Liver (tissue), 9 donors: ENCODE data around the gene CES5A. TPM values are rescaled to one million over a fixed set of nuclear protein-coding genes. Genes with fewer than 3 reads are reported as not detected.

Experiments
- DNase-seq: peaks from one replicate; pipeline ENCODE4 v3.0.0-alpha.2; 2017; ENCODE audit warnings: low spot score
- H3K27ac ChIP-seq, 2 donors: one replicate each; pipeline ENCODE4 v1.7.0; 2013; ENCODE audit warnings: inconsistent platforms in 2 of 2, low read length in 2 of 2, control low read depth in 1 of 2, low read depth in 1 of 2, mild to moderate bottlenecking in 1 of 2
- H3K27me3 ChIP-seq, 4 donors: one replicate each; pipeline versions ENCODE4 v1.6.1 to v1.7.0; 2013; ENCODE audit warnings: low read length in 3 of 4, inconsistent platforms in 1 of 4, mild to moderate bottlenecking in 1 of 4, moderate library complexity in 1 of 4; ENCODE audit not compliant: control insufficient read depth in 4 of 4, insufficient read depth in 4 of 4
- H3K36me3 ChIP-seq, 4 donors: one replicate each; pipeline versions ENCODE4 v1.6.1 to v1.7.0; 2013; ENCODE audit warnings: low read length in 3 of 4, mild to moderate bottlenecking in 3 of 4, low read depth in 1 of 4, moderate library complexity in 1 of 4; ENCODE audit not compliant: control insufficient read depth in 4 of 4, insufficient read depth in 3 of 4
- H3K4me1 ChIP-seq, 4 donors: one replicate each; pipeline versions ENCODE4 v1.6.1 to v1.7.0; 2013; ENCODE audit warnings: low read length in 3 of 4, mild to moderate bottlenecking in 3 of 4, moderate library complexity in 1 of 4; ENCODE audit not compliant: control insufficient read depth in 4 of 4, insufficient read depth in 4 of 4
- H3K4me3 ChIP-seq, 3 donors: one replicate each; pipeline versions ENCODE4 v1.6.1 to v1.7.0; 2013; ENCODE audit warnings: low read length in 3 of 3, control low read depth in 1 of 3, low read depth in 1 of 3, mild to moderate bottlenecking in 1 of 3
- H3K9ac ChIP-seq, 2 donors: one replicate each; pipeline ENCODE4 v1.7.0; 2013; ENCODE audit warnings: low read length in 2 of 2, mild to moderate bottlenecking in 2 of 2, moderate library complexity in 2 of 2, control low read depth in 1 of 2, low read depth in 1 of 2
- H3K9me3 ChIP-seq, 4 donors: one replicate each; pipeline versions ENCODE4 v1.6.1 to v1.7.0; 2013; ENCODE audit warnings: low read length in 3 of 4; ENCODE audit not compliant: control insufficient read depth in 4 of 4
- ATF3 ChIP-seq: IDR thresholded peaks from 2 replicates; pipeline ENCODE4 v1.6.1; 2016; ENCODE audit warnings: antibody characterized with exemption
- CTCF ChIP-seq: fragments of 150-350 bp; IDR thresholded peaks from 2 replicates; pipeline ENCODE4 v1.5.1; 2017; ENCODE audit warnings: improper control_type of control experiment, low read depth, low read length; ENCODE audit not compliant: missing input control
- EGR1 ChIP-seq, 2 donors: IDR thresholded peaks; 2 replicates each; pipeline ENCODE4 v1.6.1; 2016 to 2018; ENCODE audit warnings: antibody characterized with exemption in 2 of 2, low read depth in 2 of 2
- FOXA1 ChIP-seq: IDR thresholded peaks from 2 replicates; pipeline ENCODE4 v1.6.1; 2016; ENCODE audit warnings: antibody characterized with exemption
- FOXA2 ChIP-seq: IDR thresholded peaks from 2 replicates; pipeline ENCODE4 v1.6.1; 2016; ENCODE audit warnings: antibody characterized with exemption
- GABPA ChIP-seq, 2 donors: IDR thresholded peaks in 1 of 2; conservative IDR thresholded peaks in 1 of 2; 2 replicates each; pipeline ENCODE4 v1.6.1; 2016; ENCODE audit warnings: antibody characterized with exemption in 2 of 2, mild to moderate bottlenecking in 1 of 2, moderate library complexity in 1 of 2
- HNF4A ChIP-seq, 2 donors: conservative IDR thresholded peaks; 2 replicates each; pipeline ENCODE4 v1.6.1; 2016; ENCODE audit warnings: antibody characterized with exemption in 2 of 2, mild to moderate bottlenecking in 2 of 2
- HNF4G ChIP-seq: IDR thresholded peaks from 2 replicates; pipeline ENCODE4 v1.6.1; 2016; ENCODE audit warnings: antibody characterized with exemption
- JUND ChIP-seq, 2 donors: IDR thresholded peaks; 2 replicates each; pipeline ENCODE4 v1.6.1; 2016; ENCODE audit warnings: antibody characterized with exemption in 2 of 2
- MAX ChIP-seq: IDR thresholded peaks from 2 replicates; pipeline ENCODE4 v1.6.1; 2016; ENCODE audit warnings: antibody characterized with exemption
- NR2F2 ChIP-seq: IDR thresholded peaks from 2 replicates; pipeline ENCODE4 v1.6.1; 2016; ENCODE audit warnings: antibody characterized with exemption
- RAD21 ChIP-seq, 2 donors: IDR thresholded peaks; 2 replicates each; pipeline ENCODE4 v1.6.1; 2016; ENCODE audit warnings: antibody characterized with exemption in 2 of 2, mild to moderate bottlenecking in 2 of 2
- REST ChIP-seq: IDR thresholded peaks from 2 replicates; pipeline ENCODE4 v1.6.1; 2016; ENCODE audit warnings: antibody characterized with exemption, mild to moderate bottlenecking
- RXRA ChIP-seq, 2 donors: IDR thresholded peaks; 2 replicates each; pipeline ENCODE4 v1.6.1; 2017 to 2018; ENCODE audit warnings: antibody characterized with exemption in 2 of 2, mild to moderate bottlenecking in 1 of 2
- SP1 ChIP-seq: IDR thresholded peaks from 2 replicates; pipeline ENCODE4 v1.6.1; 2018; ENCODE audit warnings: antibody characterized with exemption, mild to moderate bottlenecking
- TAF1 ChIP-seq: conservative IDR thresholded peaks from 2 replicates; pipeline ENCODE4 v1.6.1; 2016; ENCODE audit warnings: antibody characterized with exemption, mild to moderate bottlenecking
- YY1 ChIP-seq: IDR thresholded peaks from 2 replicates; pipeline ENCODE4 v1.6.1; 2016; ENCODE audit warnings: antibody characterized with exemption, mild to moderate bottlenecking
- ZBTB33 ChIP-seq: IDR thresholded peaks from 2 replicates; pipeline ENCODE4 v1.6.1; 2016; ENCODE audit warnings: antibody characterized with exemption
- WGBS: extraction: QIAGEN DNeasy Blood & Tissue Kit; methylation state at CpG from one replicate; pipeline ENCODE4 v1.1.7; 2013; 5-methylcytosine and 5-hydroxymethylcytosine counted together
- polyA plus RNA-seq, 2 donors: library from polyadenylated mRNA; stranded (reverse) in 1 of 2; unstranded in 1 of 2; fragments of 200-250 nt in 1 of 2; fragments of >200 nt in 1 of 2; fragmentation: Nextera tagmentation in 1 of 2; extraction: Ambion mirVana in 1 of 2; gene quantifications; one replicate each; pipeline versions ENCODE4 v1.2.1 to v1.2.3, GENCODE V29; 2013 to 2015
- total RNA-seq, 2 donors: library from RNA; depleted of rRNA; stranded (reverse); fragments of >200 nt; gene quantifications; one replicate each; pipeline ENCODE4 v1.2.3, GENCODE V29; 2014
- donor health status: healthy.
- donor health status: healthy.
- donor health status: healthy.
- donor health status: healthy.
- donor health status: healthy.

Gene CES5A
- total and polyA plus RNA-seq, 4 donors: 0.67 to 1.5 (median 0.96) TPM; not detected in 1

GRCh38 chr16:55835581-55835980 lies 39.6 kb downstream of the CES5A start:
- Histone ChIP-seq H3K27ac (peak overlapping the region; percentile 93 to 98), H3K9ac (peak overlapping the region in 1 of 2 donors; percentile 80), H3K4me1 (peaks cover 12 to 49% (median 32%) of the 10 kb centered on the region in 4 donors), H3K27me3 (no peaks in the 10 kb centered on the region), H3K9me3 (no peaks in the 10 kb centered on the region), H3K4me3 (no peak overlapping the region), H3K36me3 (no peaks in the 10 kb centered on the region)
- TF ChIP-seq RAD21 (IDR thresholded peaks at IDR 0.05) (no peak), JUND (IDR thresholded peaks at IDR 0.05) (no peak), REST (no peak), HNF4A (conservative IDR thresholded peaks at IDR 0.05) (peak in 1 of 2 donors; percentile 56), ZBTB33 (no peak), HNF4G (no peak), FOXA2 (peak; percentile 59), FOXA1 (peak; percentile 43), EGR1 (IDR thresholded peaks at IDR 0.05; ENCODE audit: low read depth in 2 of 2) (peak in 1 of 2 donors; percentile 70), SP1 (no peak), GABPA (IDR thresholded peaks at IDR 0.05 in 1 of 2, conservative IDR thresholded peaks at IDR 0.05 in 1 of 2) (no peak), NR2F2 (no peak), TAF1 (no peak), YY1 (peak; percentile 47), CTCF (no peak), MAX (peak; percentile 83), RXRA (IDR thresholded peaks at IDR 0.05) (peak in 1 of 2 donors; percentile 45), ATF3 (no peak)
- WGBS: 8% methylated on average over 1 of the region's 1 CpG
- DNase-seq: no peak
